Measurements from ENCODE around the gene MYO15B. TPM values are rescaled to one million over a fixed set of nuclear protein-coding genes. Genes with fewer than 3 reads are reported as not detected.

The MYO15B gene
- total RNA-seq, 4 donors from 2014 or later = 4.5 to 34.6 (median 14.3) TPM

DNA sequence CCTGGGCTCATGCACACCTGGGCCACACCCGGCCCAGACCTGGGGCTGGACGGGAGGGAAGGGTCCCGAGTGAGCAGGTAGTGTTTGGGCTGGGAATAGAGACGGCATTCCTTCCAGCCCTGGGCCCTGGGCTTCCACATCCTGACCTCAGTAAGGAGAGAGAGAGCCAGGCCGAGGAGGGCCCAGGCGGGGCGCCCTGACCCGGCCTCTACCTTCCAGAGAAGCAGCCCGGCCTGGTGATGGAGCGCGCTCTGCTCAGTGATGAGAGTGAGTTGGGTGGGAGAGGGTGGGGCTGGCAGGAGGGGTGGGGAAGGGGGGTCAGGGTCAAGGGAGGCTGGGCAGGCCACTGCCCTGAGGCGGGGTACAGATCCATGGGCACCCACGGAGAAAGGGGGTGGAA, 13.6 kb upstream of the MYO15B start:
- TF ChIP-seq POLR2A (IDR thresholded peaks at IDR 0.05) = no peak
- TF ChIP-seq, protein P1, sequence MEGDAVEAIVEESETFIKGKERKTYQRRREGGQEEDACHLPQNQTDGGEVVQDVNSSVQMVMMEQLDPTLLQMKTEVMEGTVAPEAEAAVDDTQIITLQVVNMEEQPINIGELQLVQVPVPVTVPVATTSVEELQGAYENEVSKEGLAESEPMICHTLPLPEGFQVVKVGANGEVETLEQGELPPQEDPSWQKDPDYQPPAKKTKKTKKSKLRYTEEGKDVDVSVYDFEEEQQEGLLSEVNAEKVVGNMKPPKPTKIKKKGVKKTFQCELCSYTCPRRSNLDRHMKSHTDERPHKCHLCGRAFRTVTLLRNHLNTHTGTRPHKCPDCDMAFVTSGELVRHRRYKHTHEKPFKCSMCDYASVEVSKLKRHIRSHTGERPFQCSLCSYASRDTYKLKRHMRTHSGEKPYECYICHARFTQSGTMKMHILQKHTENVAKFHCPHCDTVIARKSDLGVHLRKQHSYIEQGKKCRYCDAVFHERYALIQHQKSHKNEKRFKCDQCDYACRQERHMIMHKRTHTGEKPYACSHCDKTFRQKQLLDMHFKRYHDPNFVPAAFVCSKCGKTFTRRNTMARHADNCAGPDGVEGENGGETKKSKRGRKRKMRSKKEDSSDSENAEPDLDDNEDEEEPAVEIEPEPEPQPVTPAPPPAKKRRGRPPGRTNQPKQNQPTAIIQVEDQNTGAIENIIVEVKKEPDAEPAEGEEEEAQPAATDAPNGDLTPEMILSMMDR (IDR thresholded peaks at IDR 0.05 in 4 of 5, conservative IDR thresholded peaks at IDR 0.05 in 1 of 5) = no peak
- intact Hi-C loops (cut with DNase I; ENCODE audit: low total_unique reads) (no loop called here), in situ Hi-C loops (cut with MboI; ENCODE audit: low sequenced_read_pairs in 4 of 4) (no loop called here)
- H3K9me3 ChIP-seq = no peaks in the 10 kb centered on the region
- no peak overlapping the region for H3K4me3 ChIP-seq
- H3K36me3 ChIP-seq = no peaks in the 10 kb centered on the region
- no peaks in the 10 kb centered on the region for H3K4me1 ChIP-seq
- no peak for DNase-seq
- no peak for ATAC-seq
- H3K27me3 ChIP-seq = no peaks in the 10 kb centered on the region
- H3K27ac ChIP-seq = no peak overlapping the region

DNA sequence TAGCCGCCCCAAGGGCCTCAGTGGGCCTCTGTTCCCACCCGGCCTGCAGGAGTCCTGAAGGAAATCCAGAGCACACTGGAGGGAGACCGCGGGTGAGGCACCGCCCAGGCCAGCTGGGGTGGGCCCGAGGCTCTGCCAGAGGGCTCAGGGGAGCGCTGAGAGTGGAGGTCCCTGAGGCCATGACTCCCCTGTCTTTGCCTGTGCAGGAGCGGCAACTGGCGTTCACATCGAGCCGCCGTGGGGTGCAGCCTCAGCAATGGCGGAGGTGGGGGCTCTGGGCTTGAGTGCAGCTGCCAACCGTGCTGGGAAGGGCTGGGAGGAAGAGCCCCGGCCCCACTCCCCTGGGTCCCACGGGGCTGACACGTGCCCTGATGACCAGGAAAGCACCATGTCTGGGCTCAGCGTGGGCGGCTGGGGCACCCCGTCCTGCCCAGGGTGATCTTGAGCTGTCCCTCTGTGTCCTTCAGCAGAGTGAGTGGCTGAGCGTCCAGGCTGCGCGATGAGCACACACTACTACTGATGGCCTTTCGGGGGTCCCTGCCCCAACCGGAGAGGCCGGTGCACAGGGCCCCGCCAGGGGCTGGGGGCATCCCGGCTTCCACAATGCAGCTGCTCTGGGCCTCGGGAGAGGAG, 13.1 kb upstream of the MYO15B start:
- Histone ChIP-seq H3K27ac (no peak overlapping the region), H3K4me3 (no peak overlapping the region), H3K4me1 (no peaks in the 10 kb centered on the region), H3K27me3 (no peaks in the 10 kb centered on the region), H3K9me3 (no peaks in the 10 kb centered on the region), H3K36me3 (no peaks in the 10 kb centered on the region)
- ATAC-seq (no peak), DNase-seq (no peak)
- TF ChIP-seq POLR2A (IDR thresholded peaks at IDR 0.05) = no peak
- TF ChIP-seq, protein P1 (IDR thresholded peaks at IDR 0.05 in 4 of 5, conservative IDR thresholded peaks at IDR 0.05 in 1 of 5) = no peak
- intact Hi-C loops (cut with DNase I; ENCODE audit: low total_unique reads) (no loop called here), in situ Hi-C loops (cut with MboI; ENCODE audit: low sequenced_read_pairs in 4 of 4) (loop anchor here in 1 of 4 donors (25.0 kb wide), 1 partner anchor 137 kb away; no protein-coding TSS in a partner anchor)

DNA sequence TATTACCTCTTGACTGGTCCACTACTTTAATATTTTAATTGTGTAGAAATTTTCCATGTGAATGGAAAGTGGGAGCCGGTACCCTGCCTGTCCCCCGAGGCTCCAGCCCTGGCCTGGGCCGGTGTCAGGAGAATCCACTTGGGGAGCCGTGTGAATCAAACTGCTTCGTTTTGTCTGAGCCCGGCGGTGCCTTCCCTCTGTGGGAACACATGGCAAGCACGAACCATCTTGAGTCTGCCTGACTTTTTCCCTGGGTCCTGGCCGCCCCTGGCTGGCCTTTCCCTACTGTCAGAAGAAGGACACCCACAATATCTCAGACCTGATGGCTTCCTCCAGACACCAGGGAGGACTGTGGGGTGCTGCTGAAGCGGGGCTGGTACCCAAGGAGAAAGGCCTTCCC, 12.4 kb upstream of the MYO15B start:
- DNase-seq = no peak
- intact Hi-C loops (cut with DNase I; ENCODE audit: low total_unique reads) = no loop called here
- Histone ChIP-seq H3K36me3 (no peaks in the 10 kb centered on the region), H3K27me3 (no peaks in the 10 kb centered on the region), H3K4me1 (no peaks in the 10 kb centered on the region), H3K9me3 (no peaks in the 10 kb centered on the region), H3K27ac (no peak overlapping the region), H3K4me3 (no peak overlapping the region)
- in situ Hi-C loops (cut with MboI; ENCODE audit: low sequenced_read_pairs in 4 of 4) = loop anchor here in 1 of 4 donors (25.0 kb wide), 1 partner anchor 138 kb away; no protein-coding TSS in a partner anchor
- TF ChIP-seq, protein P1 (IDR thresholded peaks at IDR 0.05 in 4 of 5, conservative IDR thresholded peaks at IDR 0.05 in 1 of 5) = no peak
- no peak for TF ChIP-seq POLR2A (IDR thresholded peaks at IDR 0.05)
- no peak for ATAC-seq

DNA sequence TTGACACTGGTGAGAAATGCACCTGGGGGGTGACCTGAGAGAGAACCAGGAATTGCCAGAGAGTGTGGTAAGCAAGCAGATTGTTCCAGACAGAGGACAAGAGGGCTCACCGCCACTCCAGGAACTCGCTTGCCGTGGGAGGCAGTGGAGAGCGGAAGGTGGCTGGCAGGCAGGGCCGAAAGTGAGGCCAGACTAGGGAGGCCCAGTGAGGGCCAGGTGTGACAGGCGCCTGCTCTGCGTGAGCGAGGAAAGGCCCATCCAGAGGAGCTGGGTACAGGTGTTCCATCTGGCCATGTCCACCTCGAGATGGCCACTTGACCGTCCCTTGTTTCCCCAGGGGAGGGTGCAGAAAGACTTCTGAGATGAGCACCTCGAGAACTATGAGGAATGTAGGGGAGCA, 11.9 kb upstream of the MYO15B start:
- DNase-seq = no peak
- Histone ChIP-seq H3K36me3 (no peaks in the 10 kb centered on the region), H3K4me3 (no peak overlapping the region), H3K27ac (no peak overlapping the region), H3K9me3 (no peaks in the 10 kb centered on the region), H3K27me3 (no peaks in the 10 kb centered on the region), H3K4me1 (no peaks in the 10 kb centered on the region)
- TF ChIP-seq POLR2A (IDR thresholded peaks at IDR 0.05) = no peak
- TF ChIP-seq, protein P1 (IDR thresholded peaks at IDR 0.05 in 4 of 5, conservative IDR thresholded peaks at IDR 0.05 in 1 of 5) = no peak
- in situ Hi-C loops (cut with MboI; ENCODE audit: low sequenced_read_pairs in 4 of 4) (loop anchor here in 1 of 4 donors (25.0 kb wide), 1 partner anchor 138 kb away; no protein-coding TSS in a partner anchor), intact Hi-C loops (cut with DNase I; ENCODE audit: low total_unique reads) (no loop called here)
- no peak for ATAC-seq
